ENCODE data around the gene BRAF.

GRCh38 chr7:140926021-140926817 lies 1.5 kb upstream of the BRAF start:
- TF ChIP-seq POLR2A (IDR thresholded peaks at IDR 0.05) = no peak
- TF ChIP-seq CTCF (IDR thresholded peaks at IDR 0.05) = no peak

Data from lower leg skin (tissue), 3 donors.